HEK293 (cell line): ENCODE results near the gene SMPX.

Experiments used
- CTCF ChIA-PET: fragments of 350-600 bp; formaldehyde crosslinking; extraction: SDS; loops from one replicate; lab custom pipeline; 2021; ENCODE audit warnings: antibody characterized with exemption; lab: Yijun Ruan, JAX
- POLR2A ChIA-PET: fragments of 300-600 bp; formaldehyde crosslinking; extraction: SDS; loops from one replicate; lab custom pipeline; 2020; ENCODE audit warnings: antibody characterized with exemption, inconsistent platforms; lab: Yijun Ruan, JAX
- H3K27ac ChIP-seq: fragments of 200-500 bp; sonication (Bioruptor generic); 2 replicates; pipeline ENCODE4 v1.5.1; 2014; ENCODE audit warnings: low read depth, low read length, control low read depth, inconsistent platforms; ENCODE audit errors: extremely low read depth
- H3K36me3 ChIP-seq, 2 experiments: fragments of 200-500 bp in 1 of 2; sonication (Bioruptor generic) in 1 of 2; 1 replicate in 1 of 2; 2 replicates in 1 of 2; pipeline ENCODE4 v1.5.1; 2014 to 2017; ENCODE audit warnings: inconsistent platforms in 2 of 2, low read length in 2 of 2; ENCODE audit not compliant: control insufficient read depth in 2 of 2, insufficient read depth in 1 of 2
- H3K4me1 ChIP-seq: fragments of 200-500 bp; sonication (Bioruptor generic); 2 replicates; pipeline ENCODE4 v1.5.1; 2014; ENCODE audit warnings: mild to moderate bottlenecking, low read length, inconsistent platforms; ENCODE audit not compliant: control insufficient read depth, insufficient read depth
- H3K4me3 ChIP-seq: 2 replicates; pipeline ENCODE4 v1.5.1; 2011; ENCODE audit warnings: low read depth, mild to moderate bottlenecking, control low read depth, low read length, moderate library complexity
- H3K9me3 ChIP-seq: fragments of 200-500 bp; sonication (Bioruptor generic); 2 replicates; pipeline ENCODE4 v1.5.1; 2014; ENCODE audit warnings: low read depth, low read length, inconsistent platforms; ENCODE audit not compliant: control insufficient read depth, insufficient read depth
- HOXC10 ChIP-seq: sonication (generic); formaldehyde crosslinking; IDR thresholded peaks from 2 replicates; pipeline ENCODE4 v1.8.1; 2023; ENCODE audit warnings: mild to moderate bottlenecking, missing genetic modification reagents
- KLF1 ChIP-seq: fragments of 450-650 bp; formaldehyde crosslinking; IDR thresholded peaks from 2 replicates; pipeline ENCODE4 v1.5.1; 2016; ENCODE audit warnings: missing biosample characterization, missing genetic modification characterization
- KLF9 ChIP-seq: fragments of 450-650 bp; formaldehyde crosslinking; IDR thresholded peaks from 2 replicates; pipeline ENCODE4 v1.5.1; 2016; ENCODE audit warnings: missing biosample characterization, missing genetic modification characterization, low read depth
- MYNN ChIP-seq: fragments of 450-650 bp; formaldehyde crosslinking; IDR thresholded peaks from 2 replicates; pipeline ENCODE4 v1.5.1; 2016; ENCODE audit warnings: missing biosample characterization, missing genetic modification characterization, borderline replicate concordance
- OSR2 ChIP-seq: fragments of 450-650 bp; formaldehyde crosslinking; IDR thresholded peaks from 2 replicates; pipeline ENCODE4 v1.5.1; 2016; ENCODE audit warnings: missing biosample characterization, missing genetic modification characterization
- PBX3 ChIP-seq: sonication (generic); formaldehyde crosslinking; IDR thresholded peaks from 2 replicates; pipeline ENCODE4 v1.8.1; 2022; ENCODE audit warnings: mild to moderate bottlenecking, moderate library complexity, missing genetic modification reagents
- SALL2 ChIP-seq: fragments of 450-650 bp; formaldehyde crosslinking; IDR thresholded peaks from 2 replicates; pipeline ENCODE4 v1.5.0; 2017; ENCODE audit warnings: missing biosample characterization, mild to moderate bottlenecking, missing genetic modification characterization, borderline replicate concordance
- ZBTB1 ChIP-seq: fragments of 450-650 bp; formaldehyde crosslinking; IDR thresholded peaks from 2 replicates; pipeline ENCODE4 v1.5.1; 2016; ENCODE audit warnings: missing biosample characterization, missing genetic modification characterization
- ZBTB17 ChIP-seq: fragments of 450-650 bp; formaldehyde crosslinking; IDR thresholded peaks from 2 replicates; pipeline ENCODE4 v1.5.1; 2016; ENCODE audit warnings: missing biosample characterization, missing genetic modification characterization
- ZBTB20 ChIP-seq: fragments of 450-650 bp; formaldehyde crosslinking; IDR thresholded peaks from 2 replicates; pipeline ENCODE4 v1.5.1; 2016; ENCODE audit warnings: missing biosample characterization, missing genetic modification characterization
- ZNF112 ChIP-seq: fragments of 450-650 bp; formaldehyde crosslinking; IDR thresholded peaks from 2 replicates; pipeline ENCODE4 v1.5.0; 2017; ENCODE audit warnings: missing biosample characterization, missing genetic modification characterization
- ZNF146 ChIP-seq: fragments of 450-650 bp; formaldehyde crosslinking; IDR thresholded peaks from 2 replicates; pipeline ENCODE4 v1.5.1; 2016; ENCODE audit warnings: missing biosample characterization, missing genetic modification characterization
- ZNF211 ChIP-seq: fragments of 450-650 bp; formaldehyde crosslinking; IDR thresholded peaks from 2 replicates; pipeline ENCODE4 v1.5.1; 2016; ENCODE audit warnings: low read depth, missing biosample characterization, missing genetic modification characterization
- ZNF350 ChIP-seq: fragments of 450-650 bp; formaldehyde crosslinking; IDR thresholded peaks from 2 replicates; pipeline ENCODE4 v1.5.0; 2017; ENCODE audit warnings: missing biosample characterization, mild to moderate bottlenecking, missing genetic modification characterization
- ZNF416 ChIP-seq: fragments of 450-650 bp; formaldehyde crosslinking; IDR thresholded peaks from 2 replicates; pipeline ENCODE4 v1.5.1; 2016; ENCODE audit warnings: missing biosample characterization, missing genetic modification characterization
- ZNF518A ChIP-seq: fragments of 450-650 bp; formaldehyde crosslinking; conservative IDR thresholded peaks from 2 replicates; pipeline ENCODE4 v1.5.1; 2016; ENCODE audit warnings: low read depth, missing biosample characterization, missing genetic modification characterization
- ZNF548 ChIP-seq: fragments of 450-650 bp; formaldehyde crosslinking; IDR thresholded peaks from 2 replicates; pipeline ENCODE4 v1.5.1; 2016; ENCODE audit warnings: missing biosample characterization, missing genetic modification characterization
- ZNF560 ChIP-seq: fragments of 450-650 bp; formaldehyde crosslinking; IDR thresholded peaks from 2 replicates; pipeline ENCODE4 v1.5.1; 2017; ENCODE audit warnings: missing biosample characterization, missing genetic modification characterization, borderline replicate concordance
- ZNF596 ChIP-seq: fragments of 450-650 bp; IDR thresholded peaks from 2 replicates; pipeline ENCODE4 v1.5.0; 2018; ENCODE audit warnings: missing biosample characterization, mild to moderate bottlenecking, missing genetic modification characterization, moderate library complexity
- ZNF626 ChIP-seq: fragments of 450-650 bp; sonication (Bioruptor Pico); formaldehyde crosslinking; IDR thresholded peaks from 2 replicates; pipeline ENCODE4 v1.5.1; 2018; ENCODE audit warnings: missing biosample characterization, missing genetic modification characterization, inconsistent platforms
- ZSCAN23 ChIP-seq: fragments of 450-650 bp; formaldehyde crosslinking; IDR thresholded peaks from 2 replicates; pipeline ENCODE4 v1.5.1; 2016; ENCODE audit warnings: missing biosample characterization, missing genetic modification characterization
- ZSCAN30 ChIP-seq: fragments of 450-650 bp; IDR thresholded peaks from 2 replicates; pipeline ENCODE4 v1.5.1; 2018; ENCODE audit warnings: missing biosample characterization, mild to moderate bottlenecking, missing genetic modification characterization, moderate library complexity
- TF ChIP-seq, protein P1 (sequence below): fragments of 450-650 bp; formaldehyde crosslinking; IDR thresholded peaks from 2 replicates; pipeline ENCODE4 v1.5.1; 2016; ENCODE audit warnings: missing biosample characterization, missing genetic modification characterization
- TF ChIP-seq, protein P2 (sequence below): fragments of 450-650 bp; formaldehyde crosslinking; IDR thresholded peaks from 2 replicates; pipeline ENCODE4 v1.5.1; 2016; ENCODE audit warnings: missing biosample characterization, missing genetic modification characterization
- TF ChIP-seq, protein P3 (sequence below): fragments of 450-650 bp; formaldehyde crosslinking; IDR thresholded peaks from 2 replicates; pipeline ENCODE4 v1.5.1; 2016; ENCODE audit warnings: missing biosample characterization, missing genetic modification characterization
- TF ChIP-seq, protein P4 (sequence below): fragments of 450-650 bp; formaldehyde crosslinking; IDR thresholded peaks from 2 replicates; pipeline ENCODE4 v1.5.1; 2017; ENCODE audit warnings: missing biosample characterization, missing genetic modification characterization

Gene SMPX

GRCh38 chrX:21733705-21734104 is 24.2 kb downstream of the SMPX start:
- Histone ChIP-seq H3K27ac (no peak overlapping the region), H3K4me1 (no peaks in the 10 kb centered on the region), H3K9me3 (no peaks in the 10 kb centered on the region), H3K36me3 (no peaks in the 10 kb centered on the region), H3K4me3 (no peak overlapping the region)
- ChIA-PET POLR2A (no interaction called here), CTCF (interaction anchor here (1.2 kb wide), 1 partner anchor 8 kb away, joined by 4 read pairs; no protein-coding TSS in a partner anchor)
- TF ChIP-seq ZSCAN30 (tag by site-specific recombination) = no peak
- TF ChIP-seq, protein P1, sequence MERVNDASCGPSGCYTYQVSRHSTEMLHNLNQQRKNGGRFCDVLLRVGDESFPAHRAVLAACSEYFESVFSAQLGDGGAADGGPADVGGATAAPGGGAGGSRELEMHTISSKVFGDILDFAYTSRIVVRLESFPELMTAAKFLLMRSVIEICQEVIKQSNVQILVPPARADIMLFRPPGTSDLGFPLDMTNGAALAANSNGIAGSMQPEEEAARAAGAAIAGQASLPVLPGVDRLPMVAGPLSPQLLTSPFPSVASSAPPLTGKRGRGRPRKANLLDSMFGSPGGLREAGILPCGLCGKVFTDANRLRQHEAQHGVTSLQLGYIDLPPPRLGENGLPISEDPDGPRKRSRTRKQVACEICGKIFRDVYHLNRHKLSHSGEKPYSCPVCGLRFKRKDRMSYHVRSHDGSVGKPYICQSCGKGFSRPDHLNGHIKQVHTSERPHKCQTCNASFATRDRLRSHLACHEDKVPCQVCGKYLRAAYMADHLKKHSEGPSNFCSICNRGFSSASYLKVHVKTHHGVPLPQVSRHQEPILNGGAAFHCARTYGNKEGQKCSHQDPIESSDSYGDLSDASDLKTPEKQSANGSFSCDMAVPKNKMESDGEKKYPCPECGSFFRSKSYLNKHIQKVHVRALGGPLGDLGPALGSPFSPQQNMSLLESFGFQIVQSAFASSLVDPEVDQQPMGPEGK (tag by site-specific recombination) = no peak
- TF ChIP-seq, protein P2, sequence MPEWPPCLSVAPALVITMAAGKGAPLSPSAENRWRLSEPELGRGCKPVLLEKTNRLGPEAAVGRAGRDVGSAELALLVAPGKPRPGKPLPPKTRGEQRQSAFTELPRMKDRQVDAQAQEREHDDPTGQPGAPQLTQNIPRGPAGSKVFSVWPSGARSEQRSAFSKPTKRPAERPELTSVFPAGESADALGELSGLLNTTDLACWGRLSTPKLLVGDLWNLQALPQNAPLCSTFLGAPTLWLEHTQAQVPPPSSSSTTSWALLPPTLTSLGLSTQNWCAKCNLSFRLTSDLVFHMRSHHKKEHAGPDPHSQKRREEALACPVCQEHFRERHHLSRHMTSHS (tag by site-specific recombination) = no peak
- TF ChIP-seq ZNF146 (tag by site-specific recombination) = no peak
- no peak for TF ChIP-seq MYNN (tag by site-specific recombination)
- TF ChIP-seq, protein P3, sequence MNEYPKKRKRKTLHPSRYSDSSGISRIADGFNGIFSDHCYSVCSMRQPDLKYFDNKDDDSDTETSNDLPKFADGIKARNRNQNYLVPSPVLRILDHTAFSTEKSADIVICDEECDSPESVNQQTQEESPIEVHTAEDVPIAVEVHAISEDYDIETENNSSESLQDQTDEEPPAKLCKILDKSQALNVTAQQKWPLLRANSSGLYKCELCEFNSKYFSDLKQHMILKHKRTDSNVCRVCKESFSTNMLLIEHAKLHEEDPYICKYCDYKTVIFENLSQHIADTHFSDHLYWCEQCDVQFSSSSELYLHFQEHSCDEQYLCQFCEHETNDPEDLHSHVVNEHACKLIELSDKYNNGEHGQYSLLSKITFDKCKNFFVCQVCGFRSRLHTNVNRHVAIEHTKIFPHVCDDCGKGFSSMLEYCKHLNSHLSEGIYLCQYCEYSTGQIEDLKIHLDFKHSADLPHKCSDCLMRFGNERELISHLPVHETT (tag by site-specific recombination) = no peak
- TF ChIP-seq ZNF518A (tag by site-specific recombination) = no peak
- TF ChIP-seq ZNF211 (tag by site-specific recombination) = no peak
- TF ChIP-seq ZNF560 = no peak
- TF ChIP-seq SALL2 = no peak
- TF ChIP-seq ZNF416 = no peak
- TF ChIP-seq ZNF548 (tag by site-specific recombination) = no peak

DNA sequence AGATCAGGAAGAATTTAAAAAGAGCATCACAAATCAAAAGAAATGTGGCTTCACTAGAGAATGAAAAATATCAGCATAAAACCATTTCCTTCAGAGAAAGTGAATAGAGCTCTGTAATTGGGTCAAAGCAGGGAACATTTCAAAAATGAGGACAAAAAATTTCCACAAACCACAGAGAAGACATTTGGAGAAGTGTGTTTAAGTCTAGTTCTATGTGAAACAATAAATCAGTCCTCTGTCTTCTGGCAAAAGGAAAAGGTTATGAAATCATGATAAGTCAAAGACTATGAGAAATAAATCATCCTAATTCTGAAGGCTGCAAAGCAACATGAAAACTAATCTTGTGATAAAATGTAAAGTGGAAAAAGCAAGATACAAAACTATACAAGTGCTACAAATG is 27.9 kb downstream of the SMPX start:
- Histone ChIP-seq H3K27ac (no peak overlapping the region), H3K4me1 (no peaks in the 10 kb centered on the region), H3K9me3 (no peaks in the 10 kb centered on the region), H3K4me3 (no peak overlapping the region), H3K36me3 (no peaks in the 10 kb centered on the region)
- POLR2A ChIA-PET = no interaction called here
- CTCF ChIA-PET = interaction anchor here (0.7 to 1.9 kb wide), 2 partner anchors 16 to 32 kb away, joined by 4 to 7 read pairs; no protein-coding TSS in a partner anchor
- TF ChIP-seq ZNF350 (tag by site-specific recombination) (no peak), KLF1 (no peak), KLF9 (tag by site-specific recombination) (no peak), ZSCAN23 (tag by site-specific recombination) (no peak), ZBTB1 (tag by site-specific recombination) (no peak), ZNF596 (tag by site-specific recombination) (no peak), PBX3 (CRISPR knock-in tag) (no peak), HOXC10 (CRISPR knock-in tag) (no peak), OSR2 (tag by site-specific recombination) (no peak), ZNF626 (tag by site-specific recombination) (no peak), ZNF112 (tag by site-specific recombination) (no peak), ZBTB20 (tag by site-specific recombination) (no peak), ZBTB17 (tag by site-specific recombination) (no peak)
- TF ChIP-seq, protein P4, sequence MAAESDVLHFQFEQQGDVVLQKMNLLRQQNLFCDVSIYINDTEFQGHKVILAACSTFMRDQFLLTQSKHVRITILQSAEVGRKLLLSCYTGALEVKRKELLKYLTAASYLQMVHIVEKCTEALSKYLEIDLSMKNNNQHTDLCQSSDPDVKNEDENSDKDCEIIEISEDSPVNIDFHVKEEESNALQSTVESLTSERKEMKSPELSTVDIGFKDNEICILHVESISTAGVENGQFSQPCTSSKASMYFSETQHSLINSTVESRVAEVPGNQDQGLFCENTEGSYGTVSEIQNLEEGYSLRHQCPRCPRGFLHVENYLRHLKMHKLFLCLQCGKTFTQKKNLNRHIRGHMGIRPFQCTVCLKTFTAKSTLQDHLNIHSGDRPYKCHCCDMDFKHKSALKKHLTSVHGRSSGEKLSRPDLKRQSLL = no peak
